ENCODE data around the gene IFT122. TPM values are rescaled to one million over a fixed set of nuclear protein-coding genes. Genes with fewer than 3 reads are reported as not detected.
"Not testable (repeated sequence)": the region's sequence is repeated elsewhere in the genome, so short reads cannot be mapped to it uniquely, and the experiment has no call there.

IFT122 gene
- total and polyA plus RNA-seq, 4 donors = 10.1 to 41.2 (median 32.2) TPM

- H3K27me3 ChIP-seq (ENCODE audit: control insufficient read depth in 1 of 2, insufficient read depth in 2 of 2, low read length in 1 of 2); H3K4me1 ChIP-seq (ENCODE audit: control insufficient read depth in 1 of 2, insufficient read depth in 2 of 2, low read length in 2 of 2); H3K9me3 ChIP-seq (ENCODE audit: control insufficient read depth, low read length); H3K4me3 ChIP-seq (ENCODE audit: low read length in 2 of 2); H3K27ac ChIP-seq (ENCODE audit: low read depth in 1 of 2, low read length in 2 of 2); H3K36me3 ChIP-seq (ENCODE audit: control insufficient read depth in 1 of 2, insufficient read depth in 2 of 2, low read length in 1 of 2); ATAC-seq (ENCODE audit: low FRiP score); intact Hi-C loops (cut with DNase I): not testable (repeated sequence)
- peak in 1 of 2 donors; percentile 62 for DNase-seq
- 88% methylated on average over 10 of the region's 10 CpGs for WGBS, 2 donors
Observed at GRCh38 chr3:129489258-129489657, 49.2 kb downstream of the IFT122 start.

GRCh38 chr3:129490273-129490675 lies 50.2 kb downstream of the IFT122 start:
- Histone ChIP-seq H3K36me3 (ENCODE audit: control insufficient read depth in 1 of 2, insufficient read depth in 2 of 2, low read length in 1 of 2) (peaks cover 0 to 4% of the 10 kb centered on the region in 2 donors), H3K9me3 (ENCODE audit: control insufficient read depth, low read length) (no peaks in the 10 kb centered on the region), H3K4me3 (ENCODE audit: low read length in 2 of 2) (no peak overlapping the region), H3K27me3 (ENCODE audit: control insufficient read depth in 1 of 2, insufficient read depth in 2 of 2, low read length in 1 of 2) (no peaks in the 10 kb centered on the region), H3K4me1 (ENCODE audit: control insufficient read depth in 1 of 2, insufficient read depth in 2 of 2, low read length in 2 of 2) (peaks cover 0 to 2% of the 10 kb centered on the region in 2 donors), H3K27ac (ENCODE audit: low read depth in 1 of 2, low read length in 2 of 2) (peak overlapping the region; percentile 62 to 86)
- intact Hi-C loops (cut with DNase I) = loop anchor here (2.0 to 10.0 kb wide), 7 partner anchors 72 to 445 kb away; partner anchors contain the start of gene PLXND1 (in 1 of the 2)
- DNase-seq (peak; percentile 92 to 95), ATAC-seq (ENCODE audit: low FRiP score) (peak; percentile 92)
- WGBS, 2 donors = 6 to 9% methylated on average over 5 of the region's 5 CpGs

GRCh38 chr3:129491077-129491476 lies 51.1 kb downstream of the IFT122 start:
- WGBS, 2 donors = 89 to 92% methylated on average over 4 of the region's 4 CpGs
- H3K27ac ChIP-seq (ENCODE audit: low read depth in 1 of 2, low read length in 2 of 2) = peak overlapping the region; percentile 62 to 86
- not testable (repeated sequence) for H3K4me3 ChIP-seq (ENCODE audit: low read length in 2 of 2); H3K4me1 ChIP-seq (ENCODE audit: control insufficient read depth in 1 of 2, insufficient read depth in 2 of 2, low read length in 2 of 2); DNase-seq; H3K9me3 ChIP-seq (ENCODE audit: control insufficient read depth, low read length); H3K36me3 ChIP-seq (ENCODE audit: control insufficient read depth in 1 of 2, insufficient read depth in 2 of 2, low read length in 1 of 2); ATAC-seq (ENCODE audit: low FRiP score); H3K27me3 ChIP-seq (ENCODE audit: control insufficient read depth in 1 of 2, insufficient read depth in 2 of 2, low read length in 1 of 2)
- intact Hi-C loops (cut with DNase I) = loop anchor here (2.0 to 10.0 kb wide), 7 partner anchors 71 to 444 kb away; partner anchors contain the start of gene PLXND1 (in 1 of the 2)

- intact Hi-C loops (cut with DNase I) = loop anchor here (2.0 to 10.0 kb wide), 7 partner anchors 71 to 443 kb away; partner anchors contain the start of gene PLXND1 (in 1 of the 2)
- no peak for DNase-seq
- H3K9me3 ChIP-seq (ENCODE audit: control insufficient read depth, low read length) = no peaks in the 10 kb centered on the region
- no peak overlapping the region for H3K4me3 ChIP-seq (ENCODE audit: low read length in 2 of 2)
- no peak for ATAC-seq (ENCODE audit: low FRiP score)
- H3K27me3 ChIP-seq (ENCODE audit: control insufficient read depth in 1 of 2, insufficient read depth in 2 of 2, low read length in 1 of 2) = no peaks in the 10 kb centered on the region
- no peaks in the 10 kb centered on the region for H3K4me1 ChIP-seq (ENCODE audit: control insufficient read depth in 1 of 2, insufficient read depth in 2 of 2, low read length in 2 of 2)
- WGBS, 2 donors = 96 to 97% methylated on average over 9 of the region's 9 CpGs
- H3K27ac ChIP-seq (ENCODE audit: low read depth in 1 of 2, low read length in 2 of 2) = no peak overlapping the region
- peaks cover 0 to 6% of the 10 kb centered on the region in 2 donors for H3K36me3 ChIP-seq (ENCODE audit: control insufficient read depth in 1 of 2, insufficient read depth in 2 of 2, low read length in 1 of 2)
Observed at GRCh38 chr3:129491794-129492193, 51.8 kb downstream of the IFT122 start.

GRCh38 chr3:129492691-129493090 lies 52.7 kb downstream of the IFT122 start:
- no peaks in the 10 kb centered on the region for H3K27me3 ChIP-seq (ENCODE audit: control insufficient read depth in 1 of 2, insufficient read depth in 2 of 2, low read length in 1 of 2)
- no peak for ATAC-seq (ENCODE audit: low FRiP score)
- H3K4me3 ChIP-seq (ENCODE audit: low read length in 2 of 2) = no peak overlapping the region
- DNase-seq = no peak
- no peak overlapping the region for H3K27ac ChIP-seq (ENCODE audit: low read depth in 1 of 2, low read length in 2 of 2)
- H3K9me3 ChIP-seq (ENCODE audit: control insufficient read depth, low read length) = no peaks in the 10 kb centered on the region
- intact Hi-C loops (cut with DNase I) = loop anchor here (5.0 to 10.0 kb wide), 6 partner anchors 70 to 442 kb away; partner anchors contain the start of gene PLXND1 (in 1 of the 2)
- WGBS, 2 donors = 92 to 93% methylated on average over 4 of the region's 4 CpGs
- H3K4me1 ChIP-seq (ENCODE audit: control insufficient read depth in 1 of 2, insufficient read depth in 2 of 2, low read length in 2 of 2) = no peaks in the 10 kb centered on the region
- H3K36me3 ChIP-seq (ENCODE audit: control insufficient read depth in 1 of 2, insufficient read depth in 2 of 2, low read length in 1 of 2) = peaks cover 0 to 6% of the 10 kb centered on the region in 2 donors

- H3K36me3 ChIP-seq (ENCODE audit: control insufficient read depth in 1 of 2, insufficient read depth in 2 of 2, low read length in 1 of 2) = peaks cover 0 to 6% of the 10 kb centered on the region in 2 donors
- no peaks in the 10 kb centered on the region for H3K9me3 ChIP-seq (ENCODE audit: control insufficient read depth, low read length)
- no peaks in the 10 kb centered on the region for H3K4me1 ChIP-seq (ENCODE audit: control insufficient read depth in 1 of 2, insufficient read depth in 2 of 2, low read length in 2 of 2)
- H3K27ac ChIP-seq (ENCODE audit: low read depth in 1 of 2, low read length in 2 of 2) = no peak overlapping the region
- intact Hi-C loops (cut with DNase I) = loop anchor here (5.0 to 10.0 kb wide), 6 partner anchors 69 to 442 kb away; partner anchors contain the start of gene PLXND1 (in 1 of the 2)
- H3K27me3 ChIP-seq (ENCODE audit: control insufficient read depth in 1 of 2, insufficient read depth in 2 of 2, low read length in 1 of 2) = no peaks in the 10 kb centered on the region
- DNase-seq = no peak
- no peak for ATAC-seq (ENCODE audit: low FRiP score)
- WGBS, 2 donors = 93% methylated on average over 4 of the region's 4 CpGs
- no peak overlapping the region for H3K4me3 ChIP-seq (ENCODE audit: low read length in 2 of 2)
Observed at GRCh38 chr3:129493206-129493605, 53.2 kb downstream of the IFT122 start.

- H3K36me3 ChIP-seq (ENCODE audit: control insufficient read depth in 1 of 2, insufficient read depth in 2 of 2, low read length in 1 of 2); H3K9me3 ChIP-seq (ENCODE audit: control insufficient read depth, low read length); H3K4me1 ChIP-seq (ENCODE audit: control insufficient read depth in 1 of 2, insufficient read depth in 2 of 2, low read length in 2 of 2); DNase-seq; ATAC-seq (ENCODE audit: low FRiP score); H3K4me3 ChIP-seq (ENCODE audit: low read length in 2 of 2); H3K27me3 ChIP-seq (ENCODE audit: control insufficient read depth in 1 of 2, insufficient read depth in 2 of 2, low read length in 1 of 2); H3K27ac ChIP-seq (ENCODE audit: low read depth in 1 of 2, low read length in 2 of 2): not testable (repeated sequence)
- intact Hi-C loops (cut with DNase I) = loop anchor here (5.0 to 10.0 kb wide), 6 partner anchors 68 to 440 kb away; partner anchors contain the start of gene PLXND1 (in 1 of the 2)
- WGBS, 2 donors = 91% methylated on average over 5 of the region's 5 CpGs
Observed at GRCh38 chr3:129494499-129494898, 54.5 kb downstream of the IFT122 start.

- DNase-seq = not testable (repeated sequence)
- intact Hi-C loops (cut with DNase I) = loop anchor here in 1 of 2 donors (10.0 kb wide), 1 partner anchor 440 kb away; no protein-coding TSS in a partner anchor
Observed at GRCh38 chr3:129495006-129495639, 55.1 kb downstream of the IFT122 start.

GRCh38 chr3:129497876-129498275 lies 57.9 kb downstream of the IFT122 start:
- not testable (repeated sequence) for H3K36me3 ChIP-seq (ENCODE audit: control insufficient read depth in 1 of 2, insufficient read depth in 2 of 2, low read length in 1 of 2); ATAC-seq (ENCODE audit: low FRiP score); H3K4me1 ChIP-seq (ENCODE audit: control insufficient read depth in 1 of 2, insufficient read depth in 2 of 2, low read length in 2 of 2); H3K27me3 ChIP-seq (ENCODE audit: control insufficient read depth in 1 of 2, insufficient read depth in 2 of 2, low read length in 1 of 2); H3K4me3 ChIP-seq (ENCODE audit: low read length in 2 of 2); H3K27ac ChIP-seq (ENCODE audit: low read depth in 1 of 2, low read length in 2 of 2); H3K9me3 ChIP-seq (ENCODE audit: control insufficient read depth, low read length); DNase-seq
- intact Hi-C loops (cut with DNase I) = loop anchor here in 1 of 2 donors (10.0 kb wide), 1 partner anchor 437 kb away; no protein-coding TSS in a partner anchor
- WGBS, 2 donors = 52 to 63% methylated on average over 2 of the region's 2 CpGs

More at GRCh38 chr3:129495006-129495639, 55.1 kb downstream of the IFT122 start:
- WGBS, 2 donors = 67 to 74% methylated on average over 10 of the region's 10 CpGs
- not testable (repeated sequence) for H3K27ac ChIP-seq (ENCODE audit: low read depth in 1 of 2, low read length in 2 of 2); H3K4me3 ChIP-seq (ENCODE audit: low read length in 2 of 2); H3K36me3 ChIP-seq (ENCODE audit: control insufficient read depth in 1 of 2, insufficient read depth in 2 of 2, low read length in 1 of 2); H3K27me3 ChIP-seq (ENCODE audit: control insufficient read depth in 1 of 2, insufficient read depth in 2 of 2, low read length in 1 of 2); H3K9me3 ChIP-seq (ENCODE audit: control insufficient read depth, low read length); H3K4me1 ChIP-seq (ENCODE audit: control insufficient read depth in 1 of 2, insufficient read depth in 2 of 2, low read length in 2 of 2)
- ATAC-seq (ENCODE audit: low FRiP score) = peak; percentile 47

All from aorta (tissue), 5 donors.